Activated CD4-positive, alpha-beta T cell treated with anti-CD3 and anti-CD28 coated beads, Interleukin-2, amount 10 ng/mL, durations not matched to agents 7 days and 5 days (primary cell): Measurements from ENCODE around the gene CCNY. TPM values are rescaled to one million over a fixed set of nuclear protein-coding genes. Genes with fewer than 3 reads are reported as not detected.
A peak's percentile ranks its signal among the peaks of the same experiment; 100 is the strongest.

Source experiments
- CTCF ChIA-PET: fragments of 350-600 bp; sonication (Branson Sonifier 250); formaldehyde crosslinking; loops from one replicate; lab custom pipeline; 2021; ENCODE audit warnings: antibody characterized with exemption; lab: Charles Lee
- POLR2A ChIA-PET: fragments of 350-600 bp; sonication (Branson Sonifier 250); formaldehyde crosslinking; loops from one replicate; lab custom pipeline; 2021; ENCODE audit warnings: antibody characterized with exemption; lab: Charles Lee
- DNase-seq: peaks from one replicate; pipeline ENCODE4 v3.0.0-alpha.2; 2020
- H3K27ac Mint-ChIP-seq: one replicate; pipeline ENCODE4 v1.8.0; 2021; ENCODE audit warnings: mild to moderate bottlenecking, moderate library complexity, mixed read lengths
- H3K27me3 Mint-ChIP-seq: one replicate; pipeline ENCODE4 v1.8.0; 2021; ENCODE audit warnings: mixed read lengths
- H3K36me3 Mint-ChIP-seq: one replicate; pipeline ENCODE4 v1.8.0; 2021; ENCODE audit warnings: low read depth, mixed read lengths
- H3K4me1 Mint-ChIP-seq: one replicate; pipeline ENCODE4 v1.8.0; 2021; ENCODE audit warnings: mixed read lengths
- H3K4me3 Mint-ChIP-seq: one replicate; pipeline ENCODE4 v1.8.0; 2021; ENCODE audit warnings: mild to moderate bottlenecking, moderate library complexity, mixed read lengths
- H3K9me3 Mint-ChIP-seq: one replicate; pipeline ENCODE4 v1.8.0; 2021; ENCODE audit warnings: mixed read lengths
- total RNA-seq, 2 experiments: library from RNA; stranded (reverse); gene quantifications; one replicate each; pipeline ENCODE4 v1.2.3, GENCODE V29; 2021

The CCNY gene
- total RNA-seq, 2 experiments from 2014 or later, result 67.4 to 76.4 TPM

DNA sequence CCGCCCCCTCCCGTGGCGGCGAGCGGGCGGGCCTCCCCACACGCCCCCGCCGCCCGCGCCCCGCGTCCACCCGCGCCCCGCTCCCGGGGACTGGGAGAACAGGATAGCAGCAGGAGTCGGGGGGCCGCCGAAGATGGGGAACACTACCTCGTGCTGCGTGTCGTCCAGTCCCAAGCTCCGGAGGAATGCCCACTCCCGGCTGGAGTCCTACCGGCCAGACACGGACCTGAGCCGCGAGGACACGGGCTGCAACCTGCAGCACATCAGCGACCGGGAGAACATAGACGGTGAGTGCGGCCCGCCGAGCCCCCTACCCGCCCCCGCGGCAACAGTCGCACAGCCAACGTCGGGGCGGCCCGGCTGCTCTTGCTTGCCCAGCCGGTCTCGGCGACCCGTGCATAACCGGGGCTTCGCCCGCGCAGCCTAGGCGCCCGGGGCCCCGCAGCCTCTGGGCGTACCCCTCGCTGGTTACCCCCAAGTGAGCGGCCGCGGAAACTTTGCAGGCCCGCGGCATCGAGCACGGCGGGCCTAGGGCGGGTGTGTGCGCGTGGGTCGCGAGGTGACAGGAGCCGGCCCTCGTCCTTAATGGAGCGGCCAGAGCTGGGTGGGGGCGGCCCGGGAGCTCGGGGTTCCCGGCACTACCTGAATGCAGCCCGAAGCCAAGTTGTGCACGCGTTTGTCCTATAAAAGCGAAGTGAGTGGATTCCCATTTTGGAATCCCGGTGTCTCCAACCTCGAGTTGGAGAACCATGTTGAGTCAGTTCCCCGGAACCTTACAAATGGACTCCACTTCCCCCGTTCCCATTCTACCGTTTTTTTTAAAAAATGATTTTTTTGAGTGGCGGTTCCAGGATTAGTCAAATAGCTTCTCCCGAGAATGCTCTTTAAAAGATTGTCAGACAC lies 863 bp downstream of the CCNY start:
- Mint-ChIP-seq H3K9me3 (no peaks in the 10 kb centered on the region), H3K4me3 (peak overlapping the region; percentile 78), H3K36me3 (peaks cover 21% of the 10 kb centered on the region), H3K27me3 (no peaks in the 10 kb centered on the region), H3K4me1 (peaks cover 68% of the 10 kb centered on the region), H3K27ac (peak overlapping the region; percentile 82)
- CTCF ChIA-PET, result interaction anchor here (0.6 to 1.3 kb wide), 3 partner anchors 10 to 245 kb away, joined by 3 read pairs; no protein-coding TSS in a partner anchor
- DNase-seq, result peak; percentile 21
- POLR2A ChIA-PET, result interaction anchor here (0.5 kb wide), 1 partner anchor 23 kb away, joined by 3 read pairs; no protein-coding TSS in a partner anchor

DNA sequence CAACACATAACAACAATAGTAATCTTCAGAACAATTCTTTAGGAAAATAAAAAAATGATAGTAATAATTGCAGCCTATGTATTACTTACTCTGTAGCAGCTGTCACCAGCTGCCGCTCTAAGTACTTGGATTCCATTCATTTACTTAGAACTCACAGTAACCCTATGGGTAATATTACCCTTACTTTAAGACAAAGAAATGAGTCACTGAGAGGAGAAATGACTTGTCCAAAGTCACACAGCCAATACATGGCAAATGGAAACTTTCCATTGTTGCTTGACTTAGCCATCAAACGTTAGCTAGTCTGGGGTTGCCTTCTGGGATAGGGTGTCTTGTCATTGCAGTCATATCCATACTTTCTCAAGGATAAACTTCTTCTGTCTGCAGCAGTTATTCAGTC lies 3.6 kb downstream of the CCNY start:
- no peak overlapping the region for H3K4me3 Mint-ChIP-seq
- DNase-seq, result no peak
- peaks cover 12% of the 10 kb centered on the region for H3K36me3 Mint-ChIP-seq
- no peak overlapping the region for H3K27ac Mint-ChIP-seq
- H3K27me3 Mint-ChIP-seq, result no peaks in the 10 kb centered on the region
- H3K4me1 Mint-ChIP-seq, result peaks cover 68% of the 10 kb centered on the region
- ChIA-PET POLR2A (interaction anchor here (1.2 kb wide), 1 partner anchor 16 kb away, joined by 3 read pairs; no protein-coding TSS in a partner anchor), CTCF (interaction anchor here (0.7 to 1.5 kb wide), 3 partner anchors 10 to 158 kb away, joined by 3 to 6 read pairs (median 3); no protein-coding TSS in a partner anchor)
- H3K9me3 Mint-ChIP-seq, result no peaks in the 10 kb centered on the region

DNA sequence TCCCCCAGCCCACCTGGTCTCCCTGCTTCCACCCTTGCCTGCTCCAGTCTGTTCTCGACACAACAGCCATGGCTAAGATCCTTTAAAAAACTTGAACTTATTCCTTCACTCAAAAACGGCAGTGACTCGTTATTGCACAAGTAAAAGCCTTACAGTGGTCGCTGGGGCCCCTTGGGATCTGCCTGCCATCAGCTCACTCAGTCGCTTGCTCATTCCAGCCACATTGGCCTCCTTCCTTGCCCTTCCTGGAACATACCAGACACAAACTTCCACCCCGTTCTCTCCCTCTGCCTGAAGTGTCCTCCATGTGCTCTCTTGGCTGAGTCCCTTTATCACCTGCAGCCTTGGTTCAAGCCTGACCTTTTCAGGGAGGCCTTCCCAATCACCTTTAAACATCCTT lies 4.7 kb downstream of the CCNY start:
- POLR2A ChIA-PET, result no interaction called here
- CTCF ChIA-PET, result interaction anchor here (0.8 to 1.3 kb wide), 2 partner anchors 12 to 215 kb away, joined by 3 read pairs; partner anchors contain the start of gene CREM
- peaks cover 64% of the 10 kb centered on the region for H3K4me1 Mint-ChIP-seq
- H3K9me3 Mint-ChIP-seq, result no peaks in the 10 kb centered on the region
- peak overlapping the region; percentile 84 for H3K27ac Mint-ChIP-seq
- peak overlapping the region; percentile 31 for H3K4me3 Mint-ChIP-seq
- peaks cover 15% of the 10 kb centered on the region for H3K36me3 Mint-ChIP-seq
- DNase-seq, result no peak
- H3K27me3 Mint-ChIP-seq, result no peaks in the 10 kb centered on the region

DNA sequence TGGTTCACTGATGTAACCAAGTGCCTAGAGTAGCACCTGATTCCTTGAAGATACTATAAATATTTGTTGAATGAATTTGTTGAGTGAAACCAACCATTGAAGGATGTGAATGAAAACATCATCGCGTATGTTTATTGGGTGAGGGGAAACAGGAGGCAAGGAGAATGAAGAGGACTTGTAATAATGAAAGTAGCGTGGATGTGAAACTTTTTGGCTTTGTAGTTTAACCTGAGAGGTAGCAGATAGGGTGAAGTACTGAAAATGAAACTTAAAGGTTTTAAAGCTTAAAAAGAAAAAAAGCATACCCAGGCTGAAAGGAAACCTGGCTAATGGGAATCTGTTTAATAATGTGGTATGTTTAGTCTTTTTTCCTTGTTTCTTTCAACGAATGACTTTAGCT lies 5.2 kb downstream of the CCNY start:
- H3K9me3 Mint-ChIP-seq, result no peaks in the 10 kb centered on the region
- ChIA-PET CTCF (interaction anchor here (0.8 to 1.3 kb wide), 2 partner anchors 13 to 215 kb away, joined by 3 read pairs; partner anchors contain the start of gene CREM), POLR2A (no interaction called here)
- H3K27ac Mint-ChIP-seq, result peak overlapping the region; percentile 84
- no peaks in the 10 kb centered on the region for H3K27me3 Mint-ChIP-seq
- peak overlapping the region; percentile 29 for H3K4me3 Mint-ChIP-seq
- peaks cover 64% of the 10 kb centered on the region for H3K4me1 Mint-ChIP-seq
- peaks cover 15% of the 10 kb centered on the region for H3K36me3 Mint-ChIP-seq
- DNase-seq, result peak; percentile 58

DNA sequence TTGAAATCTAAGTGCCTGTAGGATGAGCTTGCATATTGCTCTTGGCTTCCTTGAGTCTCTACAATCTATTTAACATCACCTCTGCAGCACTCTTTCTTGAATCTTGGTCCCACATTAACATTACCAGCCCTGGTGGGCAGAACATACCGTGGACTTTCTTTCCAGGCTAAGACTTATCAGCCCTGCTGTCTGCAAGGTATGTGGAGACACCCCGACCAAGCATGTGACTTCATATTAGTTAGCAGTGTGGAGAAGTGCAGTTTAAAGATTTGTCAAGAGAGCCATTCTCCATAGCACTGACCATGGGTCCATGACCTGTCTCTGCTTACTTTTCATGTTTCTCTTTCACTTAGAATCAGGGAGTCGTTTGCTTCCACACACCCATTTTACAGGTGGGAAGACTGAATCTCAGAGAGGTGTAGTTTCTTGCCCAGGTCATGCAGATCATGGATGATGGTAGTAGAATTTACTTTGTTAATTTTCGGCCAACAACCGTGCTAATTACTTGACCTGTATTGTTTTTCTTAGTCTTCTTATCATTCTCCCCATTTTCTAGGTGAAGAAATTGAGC lies 6.0 kb downstream of the CCNY start:
- H3K4me1 Mint-ChIP-seq, result peaks cover 69% of the 10 kb centered on the region
- H3K27me3 Mint-ChIP-seq, result no peaks in the 10 kb centered on the region
- DNase-seq, result no peak
- no peaks in the 10 kb centered on the region for H3K9me3 Mint-ChIP-seq
- peaks cover 15% of the 10 kb centered on the region for H3K36me3 Mint-ChIP-seq
- ChIA-PET CTCF (interaction anchor here (1.3 kb wide), 1 partner anchor 14 kb away, joined by 3 read pairs; no protein-coding TSS in a partner anchor), POLR2A (no interaction called here)
- H3K27ac Mint-ChIP-seq, result peak overlapping the region; percentile 84
- peak overlapping the region; percentile 29 for H3K4me3 Mint-ChIP-seq

DNA sequence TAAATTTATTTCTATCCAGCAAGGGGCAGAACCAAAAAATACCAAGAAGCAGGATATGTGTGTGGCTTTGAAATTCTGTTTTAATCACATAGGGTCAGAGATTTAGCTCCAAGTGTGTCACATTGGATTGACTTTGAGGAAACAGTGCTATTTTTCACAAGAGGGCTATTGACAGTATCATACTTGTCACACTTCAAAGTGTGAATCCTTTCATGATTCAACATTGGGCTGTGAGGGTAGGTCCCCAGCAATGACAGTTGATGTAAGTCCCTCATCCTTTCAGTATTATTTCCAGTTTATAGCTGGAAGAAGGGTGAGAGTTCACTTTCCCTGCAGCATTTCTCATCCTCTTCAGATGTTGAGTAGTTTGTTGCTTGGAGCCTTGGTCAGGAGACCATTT lies 7.4 kb downstream of the CCNY start:
- peaks cover 65% of the 10 kb centered on the region for H3K4me1 Mint-ChIP-seq
- no peak overlapping the region for H3K27ac Mint-ChIP-seq
- H3K4me3 Mint-ChIP-seq, result no peak overlapping the region
- H3K9me3 Mint-ChIP-seq, result no peaks in the 10 kb centered on the region
- no peak for DNase-seq
- no peaks in the 10 kb centered on the region for H3K27me3 Mint-ChIP-seq
- CTCF ChIA-PET, result no interaction called here
- peaks cover 12% of the 10 kb centered on the region for H3K36me3 Mint-ChIP-seq
- POLR2A ChIA-PET, result no interaction called here

DNA sequence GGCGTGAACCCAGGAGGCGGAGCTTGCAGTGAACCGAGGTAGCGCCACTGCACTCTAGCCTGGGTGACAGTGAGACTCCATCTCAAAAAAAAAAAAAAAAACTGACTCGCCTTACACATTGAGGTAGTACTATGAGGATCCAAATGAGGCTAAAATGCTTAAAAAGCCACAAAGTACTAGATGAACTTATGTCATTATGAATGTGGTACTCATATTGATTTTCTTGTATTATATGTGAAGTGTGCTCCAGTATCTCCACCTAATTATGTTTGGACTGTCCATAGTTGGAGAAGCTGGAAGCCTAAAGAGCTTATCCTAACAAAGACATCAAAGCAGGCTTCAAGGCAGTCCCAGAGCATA lies 9.1 kb downstream of the CCNY start:
- no peaks in the 10 kb centered on the region for H3K27me3 Mint-ChIP-seq
- H3K4me1 Mint-ChIP-seq, result peaks cover 60% of the 10 kb centered on the region
- POLR2A ChIA-PET, result no interaction called here
- no peak overlapping the region for H3K4me3 Mint-ChIP-seq
- CTCF ChIA-PET, result interaction anchor here (1.0 kb wide), 1 partner anchor 9 kb away, joined by 3 read pairs; no protein-coding TSS in a partner anchor
- H3K27ac Mint-ChIP-seq, result no peak overlapping the region
- no peaks in the 10 kb centered on the region for H3K9me3 Mint-ChIP-seq
- peaks cover 12% of the 10 kb centered on the region for H3K36me3 Mint-ChIP-seq
- DNase-seq, result no peak

DNA sequence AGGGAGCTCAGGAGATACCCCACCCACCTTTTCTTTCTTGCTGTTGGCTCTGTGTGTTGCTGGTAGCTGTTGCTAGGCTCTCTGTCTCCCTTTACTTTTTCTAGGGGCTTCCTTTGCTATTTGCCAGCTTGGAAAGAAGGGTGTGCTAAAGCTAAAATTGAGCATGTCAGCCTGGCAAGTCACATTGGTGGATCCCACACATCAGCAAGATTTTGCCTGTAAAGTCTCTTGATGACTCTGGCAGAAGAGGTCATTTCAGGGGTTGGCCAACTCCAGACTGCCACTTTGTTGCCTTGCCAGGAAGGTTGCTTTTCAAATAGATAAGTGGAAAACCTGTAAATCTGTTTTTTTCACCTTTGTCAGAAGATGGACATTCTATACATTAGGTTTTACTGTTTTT lies 9.9 kb downstream of the CCNY start:
- H3K27ac Mint-ChIP-seq, result no peak overlapping the region
- H3K9me3 Mint-ChIP-seq, result no peaks in the 10 kb centered on the region
- CTCF ChIA-PET, result interaction anchor here (1.1 kb wide), 1 partner anchor 16 kb away, joined by 3 read pairs; no protein-coding TSS in a partner anchor
- H3K27me3 Mint-ChIP-seq, result no peaks in the 10 kb centered on the region
- POLR2A ChIA-PET, result no interaction called here
- DNase-seq, result no peak
- peaks cover 9% of the 10 kb centered on the region for H3K36me3 Mint-ChIP-seq
- H3K4me1 Mint-ChIP-seq, result peaks cover 60% of the 10 kb centered on the region
- H3K4me3 Mint-ChIP-seq, result no peak overlapping the region

DNA sequence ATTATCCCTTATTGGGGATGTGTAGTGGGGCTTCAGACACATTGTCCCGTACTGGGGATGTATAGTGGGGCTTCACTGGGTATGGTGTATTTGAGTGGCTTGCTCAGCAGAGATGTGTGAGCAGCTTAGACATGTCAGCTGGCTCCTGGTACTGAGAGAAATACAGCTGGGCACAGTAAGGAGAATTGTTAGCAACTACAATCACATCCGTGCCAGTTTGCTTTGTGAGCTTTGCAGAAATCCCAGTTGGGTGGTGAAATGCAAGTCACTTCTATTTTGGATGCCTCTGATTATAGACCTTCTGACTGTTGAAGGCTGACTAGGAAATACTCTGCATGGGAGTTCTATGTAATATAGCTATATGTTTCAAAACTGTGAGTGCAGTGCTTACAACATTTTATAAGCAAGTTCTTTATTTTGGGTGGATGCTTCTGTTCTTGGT lies 10.8 kb downstream of the CCNY start:
- no peaks in the 10 kb centered on the region for H3K9me3 Mint-ChIP-seq
- no peak for DNase-seq
- H3K27ac Mint-ChIP-seq, result no peak overlapping the region
- peaks cover 58% of the 10 kb centered on the region for H3K4me1 Mint-ChIP-seq
- peaks cover 8% of the 10 kb centered on the region for H3K36me3 Mint-ChIP-seq
- ChIA-PET POLR2A (no interaction called here), CTCF (no interaction called here)
- no peak overlapping the region for H3K4me3 Mint-ChIP-seq
- no peaks in the 10 kb centered on the region for H3K27me3 Mint-ChIP-seq

DNA sequence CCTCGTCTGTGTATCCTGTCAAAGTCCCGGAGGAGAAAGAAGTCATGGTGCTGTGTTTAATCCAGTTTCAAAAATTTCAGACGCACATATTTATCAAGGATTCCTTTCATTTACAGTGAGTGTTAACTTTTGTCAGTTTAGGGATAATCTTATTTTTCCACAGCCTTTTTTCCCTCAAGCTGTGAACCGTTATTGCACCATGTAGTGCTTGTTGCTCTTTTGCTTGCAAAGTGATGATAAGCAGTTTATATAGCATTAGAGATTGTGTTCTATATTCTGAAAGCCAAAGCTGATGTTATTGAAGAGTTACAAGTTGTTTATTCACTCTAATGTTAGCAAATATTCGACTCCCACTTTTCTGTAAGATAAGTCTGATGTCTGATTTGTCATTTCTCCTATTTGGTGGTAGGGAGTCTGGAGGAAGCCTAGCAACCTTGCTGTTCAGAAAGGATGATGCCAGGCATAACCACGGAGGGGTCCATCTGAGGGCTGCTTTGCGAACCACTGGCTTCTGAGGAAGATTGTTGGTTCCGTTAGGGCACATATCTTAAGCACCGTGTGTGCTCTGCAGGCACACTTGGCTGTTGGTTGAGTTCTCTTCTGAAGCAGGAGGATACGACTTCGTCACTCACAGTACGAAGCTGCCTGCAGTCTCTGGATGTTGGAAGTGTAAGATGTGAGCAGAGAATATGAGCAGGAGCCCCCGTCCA lies 11.7 kb downstream of the CCNY start:
- H3K4me1 Mint-ChIP-seq, result peaks cover 62% of the 10 kb centered on the region
- no peaks in the 10 kb centered on the region for H3K27me3 Mint-ChIP-seq
- H3K27ac Mint-ChIP-seq, result no peak overlapping the region
- peaks cover 9% of the 10 kb centered on the region for H3K36me3 Mint-ChIP-seq
- H3K9me3 Mint-ChIP-seq, result no peaks in the 10 kb centered on the region
- ChIA-PET POLR2A (no interaction called here), CTCF (no interaction called here)
- H3K4me3 Mint-ChIP-seq, result no peak overlapping the region
- no peak for DNase-seq

DNA sequence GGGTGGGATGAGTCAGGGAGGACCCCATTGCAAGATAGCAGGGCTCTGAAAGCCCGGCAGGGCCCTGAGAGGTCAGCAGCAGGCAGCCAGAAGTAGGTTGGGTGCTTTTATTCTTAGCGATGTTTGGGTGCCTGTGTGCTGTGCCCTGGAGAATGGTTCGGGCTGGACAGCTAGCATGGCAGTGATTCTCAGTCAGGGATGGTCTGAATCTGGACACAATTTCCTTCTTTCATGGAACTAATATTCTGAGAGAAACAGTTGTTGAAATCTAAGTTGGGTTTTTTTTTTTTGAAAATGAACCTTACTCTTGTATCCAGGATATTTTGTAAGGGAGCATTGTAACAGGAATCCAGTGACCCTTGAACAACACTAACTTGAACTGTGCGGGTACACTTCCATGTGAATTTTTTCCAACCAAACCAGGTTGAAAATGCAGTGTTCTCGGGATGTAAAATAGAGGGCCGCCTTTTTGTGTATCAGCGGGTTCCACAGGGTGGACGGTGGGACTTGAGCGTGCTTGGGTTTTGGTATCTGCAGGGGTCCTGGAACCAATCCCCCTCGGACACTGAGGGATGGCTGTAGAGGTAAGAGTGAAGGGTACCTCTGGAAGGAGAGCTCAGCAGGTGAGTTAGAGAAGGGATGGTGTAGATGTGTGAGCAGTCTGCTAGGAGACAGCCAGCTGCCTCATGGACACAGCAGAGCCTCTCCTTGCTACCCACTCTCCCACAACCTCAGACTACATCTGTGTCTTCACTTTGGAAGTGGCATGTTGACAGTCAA lies 12.5 kb downstream of the CCNY start:
- peaks cover 62% of the 10 kb centered on the region for H3K4me1 Mint-ChIP-seq
- H3K27me3 Mint-ChIP-seq, result no peaks in the 10 kb centered on the region
- no peak overlapping the region for H3K4me3 Mint-ChIP-seq
- H3K27ac Mint-ChIP-seq, result no peak overlapping the region
- ChIA-PET CTCF (interaction anchor here (1.3 to 1.8 kb wide), 3 partner anchors 9 to 223 kb away, joined by 4 to 7 read pairs (median 6); no protein-coding TSS in a partner anchor), POLR2A (no interaction called here)
- no peaks in the 10 kb centered on the region for H3K9me3 Mint-ChIP-seq
- DNase-seq, result no peak
- peaks cover 9% of the 10 kb centered on the region for H3K36me3 Mint-ChIP-seq
